HG02840 (cell line): Measurements from ENCODE around the gene ZNF428.
A peak's percentile ranks its signal among the peaks of the same experiment; 100 is the strongest.
"Not testable (repeated sequence)": the region's sequence is repeated elsewhere in the genome, so short reads cannot be mapped to it uniquely, and the experiment has no call there.

Experiments used
- ATAC-seq: cut with Tn5 transposase; IDR thresholded peaks from one replicate; pipeline ENCODE4 v1.9.1; 2021; ENCODE audit warnings: mild to moderate bottlenecking, moderate library complexity, moderate number of reproducible peaks; ENCODE audit not compliant: unreplicated experiment, low FRiP score

ZNF428 gene

GRCh38 chr19:43619262-43620060, at the start of gene ZNF428:
Gene ZNF428 (minus strand): TSS chr19:43619629. CDS start chr19:43614304, 5,325 bp downstream.
- peak; percentile 77 for ATAC-seq

GRCh38 chr19:43668406-43669109, 49.1 kb upstream of the ZNF428 start:
- peak; percentile 79 for ATAC-seq

GRCh38 chr19:43667876-43668405, 48.5 kb upstream of the ZNF428 start:
- ATAC-seq, result no peak

GRCh38 chr19:43667126-43667875, 47.9 kb upstream of the ZNF428 start:
- no peak for ATAC-seq

GRCh38 chr19:43664018-43664417, 44.6 kb upstream of the ZNF428 start:
- ATAC-seq, result no peak

- no peak for ATAC-seq
Observed at GRCh38 chr19:43662487-43662886, 43.1 kb upstream of the ZNF428 start.

- no peak for ATAC-seq
Observed at GRCh38 chr19:43660971-43661360, 41.5 kb upstream of the ZNF428 start.

GRCh38 chr19:43660301-43660970, 41.0 kb upstream of the ZNF428 start:
- ATAC-seq, result no peak

- ATAC-seq, result no peak
Observed at GRCh38 chr19:43658494-43658893, 39.1 kb upstream of the ZNF428 start.

GRCh38 chr19:43658001-43658400, 38.6 kb upstream of the ZNF428 start:
- ATAC-seq, result no peak

- ATAC-seq, result no peak
Observed at GRCh38 chr19:43656436-43656835, 37.0 kb upstream of the ZNF428 start.

GRCh38 chr19:43652546-43652874, 33.1 kb upstream of the ZNF428 start:
- no peak for ATAC-seq

GRCh38 chr19:43651758-43652545, 32.5 kb upstream of the ZNF428 start:
- ATAC-seq, result no peak

- not testable (repeated sequence) for ATAC-seq
Observed at GRCh38 chr19:43650276-43650675, 30.8 kb upstream of the ZNF428 start.

- no peak for ATAC-seq
Observed at GRCh38 chr19:43649514-43649913, 30.1 kb upstream of the ZNF428 start.

- ATAC-seq, result no peak
Observed at GRCh38 chr19:43648633-43649032, 29.2 kb upstream of the ZNF428 start.

GRCh38 chr19:43644181-43644580, 24.8 kb upstream of the ZNF428 start:
- no peak for ATAC-seq

- no peak for ATAC-seq
Observed at GRCh38 chr19:43643326-43643725, 23.9 kb upstream of the ZNF428 start.

GRCh38 chr19:43642531-43642930, 23.1 kb upstream of the ZNF428 start:
- no peak for ATAC-seq

GRCh38 chr19:43641333-43641732, 21.9 kb upstream of the ZNF428 start:
- ATAC-seq, result no peak
